ENCODE data around the gene TRAF3IP1. TPM values are rescaled to one million over a fixed set of nuclear protein-coding genes. Genes with fewer than 3 reads are reported as not detected.
A peak's percentile ranks its signal among the peaks of the same experiment; 100 is the strongest.

Gene TRAF3IP1
- polyA plus RNA-seq, 3 donors, result 1.2 to 1.5 (median 1.5) TPM

- no peaks in the 10 kb centered on the region for H3K9me3 ChIP-seq (replicated peaks in 1 of 2; ENCODE audit: control insufficient read depth in 1 of 2, insufficient read depth in 1 of 2, low read length in 2 of 2)
- H3K4me1 ChIP-seq (ENCODE audit: control insufficient read depth in 1 of 2, insufficient read depth in 2 of 2, low read length in 2 of 2), result peaks cover 13 to 15% of the 10 kb centered on the region in 2 donors
- no peaks in the 10 kb centered on the region for H3K79me2 ChIP-seq (ENCODE audit: insufficient read depth, low read length)
- Mint-ChIP-seq H3K4me1 (peaks cover 10% of the 10 kb centered on the region), H3K36me3 (peaks cover 2 to 4% of the 10 kb centered on the region in 2 donors), H3K27me3 (ENCODE audit: low read depth in 3 of 3) (peaks cover 0 to 4% (median 2%) of the 10 kb centered on the region in 3 donors), H3K27ac (no peak overlapping the region), H3K4me3 (no peak overlapping the region), H3K9me3 (peaks cover 0 to 3% (median 0%) of the 10 kb centered on the region in 7 donors)
- H2AFZ ChIP-seq (ENCODE audit: insufficient read depth, low read depth, low read length, poor library complexity, severe bottlenecking), result no peak overlapping the region
- no peaks in the 10 kb centered on the region for H3K36me3 ChIP-seq (replicated peaks in 1 of 2; ENCODE audit: control insufficient read depth in 1 of 2, insufficient read depth in 2 of 2, low read length in 2 of 2)
- TF ChIP-seq, protein P1, sequence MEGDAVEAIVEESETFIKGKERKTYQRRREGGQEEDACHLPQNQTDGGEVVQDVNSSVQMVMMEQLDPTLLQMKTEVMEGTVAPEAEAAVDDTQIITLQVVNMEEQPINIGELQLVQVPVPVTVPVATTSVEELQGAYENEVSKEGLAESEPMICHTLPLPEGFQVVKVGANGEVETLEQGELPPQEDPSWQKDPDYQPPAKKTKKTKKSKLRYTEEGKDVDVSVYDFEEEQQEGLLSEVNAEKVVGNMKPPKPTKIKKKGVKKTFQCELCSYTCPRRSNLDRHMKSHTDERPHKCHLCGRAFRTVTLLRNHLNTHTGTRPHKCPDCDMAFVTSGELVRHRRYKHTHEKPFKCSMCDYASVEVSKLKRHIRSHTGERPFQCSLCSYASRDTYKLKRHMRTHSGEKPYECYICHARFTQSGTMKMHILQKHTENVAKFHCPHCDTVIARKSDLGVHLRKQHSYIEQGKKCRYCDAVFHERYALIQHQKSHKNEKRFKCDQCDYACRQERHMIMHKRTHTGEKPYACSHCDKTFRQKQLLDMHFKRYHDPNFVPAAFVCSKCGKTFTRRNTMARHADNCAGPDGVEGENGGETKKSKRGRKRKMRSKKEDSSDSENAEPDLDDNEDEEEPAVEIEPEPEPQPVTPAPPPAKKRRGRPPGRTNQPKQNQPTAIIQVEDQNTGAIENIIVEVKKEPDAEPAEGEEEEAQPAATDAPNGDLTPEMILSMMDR (IDR thresholded peaks at IDR 0.05), result no peak
- DNase-seq, result no peak
- intact Hi-C loops (cut with micrococcal nuclease), result loop anchor here in 1 of 2 donors (5.0 kb wide), 1 partner anchor 35 kb away; no protein-coding TSS in a partner anchor
- H3K4me2 ChIP-seq (replicated peaks; ENCODE audit: extremely low read depth, low read length, poor library complexity, severe bottlenecking), result no peak overlapping the region
- no peaks in the 10 kb centered on the region for H3K27me3 ChIP-seq (ENCODE audit: control insufficient read depth in 2 of 2, insufficient read depth in 2 of 2, low read length in 2 of 2)
- whole genome bisulfite sequencing (ENCODE audit: insufficient coverage), result 90% methylated on average over 10 of the region's 11 CpGs
- H3K9ac ChIP-seq (ENCODE audit: insufficient read depth, low read length, poor library complexity, severe bottlenecking), result no peak overlapping the region
- no peak overlapping the region for H3K4me3 ChIP-seq (replicated peaks in 1 of 3; ENCODE audit: low read depth in 2 of 3, low read length in 3 of 3)
- no peaks in the 10 kb centered on the region for H4K20me1 ChIP-seq (ENCODE audit: insufficient read depth, low read length)
- no peak overlapping the region for H3K27ac ChIP-seq (ENCODE audit: low read depth in 1 of 2, low read length in 2 of 2)
Measured at GRCh38 chr2:238407566-238407965, 87.2 kb downstream of the TRAF3IP1 start.

- H3K4me3 ChIP-seq (replicated peaks in 1 of 3; ENCODE audit: low read depth in 2 of 3, low read length in 3 of 3), result no peak overlapping the region
- H3K36me3 Mint-ChIP-seq, result peaks cover 2 to 4% of the 10 kb centered on the region in 2 donors
- intact Hi-C loops (cut with micrococcal nuclease), result loop anchor here in 1 of 2 donors (5.0 kb wide), 1 partner anchor 36 kb away; no protein-coding TSS in a partner anchor
- no peak for DNase-seq
- H4K20me1 ChIP-seq (ENCODE audit: insufficient read depth, low read length), result no peaks in the 10 kb centered on the region
- no peak overlapping the region for H3K4me2 ChIP-seq (replicated peaks; ENCODE audit: extremely low read depth, low read length, poor library complexity, severe bottlenecking)
- peaks cover 0 to 4% (median 2%) of the 10 kb centered on the region in 3 donors for H3K27me3 Mint-ChIP-seq (ENCODE audit: low read depth in 3 of 3)
- peak overlapping the region in 1 of 7 donors; percentile 70 for H3K27ac Mint-ChIP-seq
- H3K4me3 Mint-ChIP-seq, result no peak overlapping the region
- H3K27me3 ChIP-seq (ENCODE audit: control insufficient read depth in 2 of 2, insufficient read depth in 2 of 2, low read length in 2 of 2), result no peaks in the 10 kb centered on the region
- no peak overlapping the region for H3K9ac ChIP-seq (ENCODE audit: insufficient read depth, low read length, poor library complexity, severe bottlenecking)
- TF ChIP-seq, protein P1 (IDR thresholded peaks at IDR 0.05), result no peak
- H3K27ac ChIP-seq (ENCODE audit: low read depth in 1 of 2, low read length in 2 of 2), result no peak overlapping the region
- no peaks in the 10 kb centered on the region for H3K9me3 ChIP-seq (replicated peaks in 1 of 2; ENCODE audit: control insufficient read depth in 1 of 2, insufficient read depth in 1 of 2, low read length in 2 of 2)
- no peaks in the 10 kb centered on the region for H3K36me3 ChIP-seq (replicated peaks in 1 of 2; ENCODE audit: control insufficient read depth in 1 of 2, insufficient read depth in 2 of 2, low read length in 2 of 2)
- peaks cover 0 to 2% (median 0%) of the 10 kb centered on the region in 7 donors for H3K9me3 Mint-ChIP-seq
- no peak overlapping the region for H2AFZ ChIP-seq (ENCODE audit: insufficient read depth, low read depth, low read length, poor library complexity, severe bottlenecking)
- peaks cover 13 to 15% of the 10 kb centered on the region in 2 donors for H3K4me1 ChIP-seq (ENCODE audit: control insufficient read depth in 1 of 2, insufficient read depth in 2 of 2, low read length in 2 of 2)
- 87% methylated on average over 11 of the region's 17 CpGs for WGBS (ENCODE audit: insufficient coverage)
- H3K4me1 Mint-ChIP-seq, result peaks cover 10% of the 10 kb centered on the region
- no peaks in the 10 kb centered on the region for H3K79me2 ChIP-seq (ENCODE audit: insufficient read depth, low read length)
Measured at GRCh38 chr2:238408615-238409340, 88.5 kb downstream of the TRAF3IP1 start.

Data from CD14-positive monocyte (primary cell).